Right hindlimb (tissue), 1 donor: ENCODE data around the gene TMCC1.
"Not testable (repeated sequence)": the region's sequence is repeated elsewhere in the genome, so short reads cannot be mapped to it uniquely, and the experiment has no call there.

Source experiments
- DNase-seq: peaks from one replicate; pipeline ENCODE4 v3.0.0-alpha.2; 2018

Gene TMCC1

DNA sequence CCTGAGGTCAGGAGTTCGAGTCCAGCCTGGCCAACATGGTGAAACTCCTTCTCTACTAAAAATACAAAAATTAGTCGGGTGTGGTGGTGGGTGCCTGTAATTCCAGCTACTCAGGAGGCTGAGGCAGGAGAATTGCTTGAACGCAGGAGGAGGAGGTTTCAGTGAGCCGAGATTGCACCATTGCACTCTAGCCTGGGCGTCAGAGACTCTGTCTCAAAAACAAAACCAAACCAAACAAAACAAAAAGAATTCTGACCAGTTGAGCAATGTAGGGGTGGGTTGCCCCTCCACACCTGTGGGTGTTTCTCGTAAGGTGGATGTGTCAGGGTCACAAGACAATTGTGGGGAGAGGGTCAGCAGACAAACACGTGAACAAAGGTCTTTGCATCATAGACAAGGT is 252.5 kb downstream of the TMCC1 start:
- not testable (repeated sequence) for DNase-seq

DNA sequence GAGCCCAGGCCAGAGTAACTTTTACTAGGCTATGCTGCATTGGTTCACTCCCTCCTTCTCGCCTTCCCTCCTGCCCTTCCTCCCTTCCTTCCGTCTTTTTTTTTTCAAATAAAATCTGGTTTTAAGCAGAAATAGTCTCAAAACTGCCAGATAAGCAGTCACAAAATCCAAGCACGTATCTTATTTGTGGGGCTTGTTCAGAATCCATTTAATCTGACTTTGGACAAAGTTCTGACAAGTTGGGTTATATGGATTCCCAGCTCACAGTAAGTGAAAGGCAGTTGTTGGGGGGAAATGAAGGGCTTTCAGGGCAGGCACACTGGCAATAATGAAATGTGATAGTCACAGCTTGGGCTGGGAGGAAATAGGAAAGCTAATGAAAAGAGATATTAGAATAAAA is 255.0 kb downstream of the TMCC1 start:
- no peak for DNase-seq

DNA sequence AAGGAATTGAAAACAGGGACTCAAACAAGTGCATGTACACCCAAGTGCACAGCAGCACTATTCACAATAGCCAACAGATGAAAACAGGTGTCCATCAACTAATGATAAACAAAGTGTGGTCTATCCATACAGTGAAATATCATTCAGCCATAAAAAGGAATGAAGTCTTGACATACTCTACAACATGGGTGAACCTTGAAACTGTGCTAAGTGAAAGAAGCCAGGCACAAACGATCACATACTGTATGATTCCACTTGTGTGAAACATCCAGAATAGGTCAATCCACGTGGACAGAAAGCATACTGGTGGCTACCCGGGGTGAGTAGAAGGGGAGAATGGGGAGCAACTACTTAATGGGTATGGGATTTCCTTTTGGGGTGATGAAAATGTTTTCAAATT is 257.4 kb downstream of the TMCC1 start:
- DNase-seq: no peak

DNA sequence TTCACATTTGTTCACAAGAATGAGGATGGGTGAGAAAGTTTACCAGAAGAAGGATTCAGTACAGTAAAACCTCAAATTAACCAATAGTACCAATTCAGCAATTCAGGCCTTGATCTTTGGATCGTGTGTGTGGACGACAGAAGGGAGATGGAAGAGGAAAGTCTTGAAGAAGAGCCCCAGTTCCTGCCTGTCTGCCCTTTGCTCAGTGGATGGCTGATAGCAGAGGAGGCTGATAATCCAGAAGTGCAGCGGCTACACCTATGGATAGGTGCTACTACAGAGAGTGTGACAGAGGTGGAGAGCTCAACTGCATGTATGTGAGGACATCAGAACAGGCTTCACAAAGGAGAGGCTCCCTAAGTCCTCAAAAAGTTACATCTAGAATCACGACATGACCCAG is 257.9 kb downstream of the TMCC1 start:
- DNase-seq: no peak

DNA sequence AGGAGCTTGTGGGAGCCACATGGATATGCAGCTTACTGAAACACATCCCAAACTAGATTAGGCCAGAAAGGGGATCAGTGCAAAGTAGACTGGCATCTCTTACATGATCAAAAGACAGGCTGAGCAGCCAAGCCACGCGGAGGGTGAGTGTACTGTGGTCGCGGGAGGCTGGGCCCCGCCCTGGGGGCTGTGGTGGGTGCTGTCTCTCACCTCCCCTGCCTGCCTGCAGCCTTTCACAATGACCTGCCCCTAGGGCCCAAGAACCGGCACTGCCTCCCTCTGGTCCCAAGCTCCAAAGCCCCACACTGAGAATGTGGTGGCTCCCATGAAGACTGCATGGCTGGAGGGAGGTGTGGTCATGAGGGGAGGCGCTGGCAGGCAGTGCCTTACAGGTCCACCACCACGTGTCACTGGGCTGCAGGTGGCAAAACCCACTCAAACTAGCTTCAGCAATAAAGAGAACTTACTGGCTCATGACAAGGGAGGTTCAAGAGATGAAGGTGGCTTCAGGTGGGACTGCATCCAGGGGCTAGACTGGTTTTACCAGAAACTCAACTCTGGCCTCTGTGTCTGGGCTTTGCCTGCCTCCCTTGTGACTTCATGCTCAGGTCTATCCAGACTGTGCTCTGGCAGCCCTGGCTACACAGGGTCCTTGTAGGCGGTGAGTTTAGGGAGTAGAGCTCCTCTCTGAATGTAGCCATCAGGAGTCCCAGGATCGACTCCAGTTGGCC is 259.6 kb downstream of the TMCC1 start:
- DNase-seq: no peak

DNA sequence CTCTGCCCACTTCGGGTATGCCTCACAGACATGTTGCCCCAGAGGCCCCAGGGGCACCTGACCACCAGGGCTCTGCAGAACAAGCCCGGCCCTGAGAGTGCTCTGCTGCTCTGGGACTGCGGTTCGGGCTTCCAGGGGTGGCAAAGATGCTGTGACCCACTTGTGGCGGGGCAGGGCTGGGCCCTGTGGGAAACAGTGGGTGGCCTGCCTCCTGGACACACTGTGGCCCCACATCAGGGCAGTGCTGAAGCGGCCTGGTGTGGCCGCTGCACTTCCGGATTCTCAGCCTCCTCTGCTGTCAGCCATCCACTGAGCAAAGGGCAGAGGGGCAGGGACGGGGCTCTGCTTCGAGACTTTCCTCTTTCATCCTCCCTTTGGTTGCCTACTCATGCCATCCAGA is 260.5 kb downstream of the TMCC1 start:
- DNase-seq: no peak

DNA sequence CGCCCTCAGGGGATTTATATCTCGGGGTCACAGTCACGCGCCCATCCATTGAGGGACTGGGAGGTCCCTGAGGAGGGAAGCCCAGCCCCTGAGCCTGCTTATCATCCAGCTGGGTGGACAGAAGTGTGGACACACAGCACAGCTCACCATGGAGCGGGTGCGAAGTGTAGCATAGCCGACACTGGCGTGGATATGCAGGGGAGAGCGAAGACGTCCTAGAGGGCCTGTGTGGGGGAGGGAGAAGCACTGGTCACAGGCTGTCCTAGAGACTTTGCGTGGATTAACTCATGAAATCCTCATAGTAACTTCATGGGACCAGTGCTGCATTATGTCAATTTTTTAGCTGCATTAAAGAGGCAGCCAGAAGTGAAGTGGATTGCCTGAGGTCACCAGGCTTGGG is 261.0 kb downstream of the TMCC1 start:
- DNase-seq: no peak

DNA sequence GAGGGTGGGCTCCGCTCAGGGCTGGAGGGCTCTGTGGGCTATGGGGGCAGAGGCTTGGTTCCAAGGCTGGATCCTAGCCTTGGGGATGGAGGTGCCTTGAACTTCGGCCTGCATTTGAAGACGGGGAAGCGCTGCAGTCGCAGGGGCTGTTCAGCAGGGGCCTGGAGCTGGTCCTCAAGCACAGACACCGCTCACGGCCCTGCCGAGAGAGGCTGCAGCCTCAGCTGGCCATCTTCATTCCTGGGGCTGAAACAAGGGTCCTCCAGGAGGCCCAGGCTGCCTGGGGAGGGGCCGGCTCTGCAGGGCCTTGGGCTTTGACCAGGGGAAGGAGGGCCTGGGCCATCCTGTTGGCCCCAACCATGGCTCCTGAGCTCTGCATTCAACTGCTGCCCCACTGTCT is 261.5 kb downstream of the TMCC1 start:
- DNase-seq: no peak

DNA sequence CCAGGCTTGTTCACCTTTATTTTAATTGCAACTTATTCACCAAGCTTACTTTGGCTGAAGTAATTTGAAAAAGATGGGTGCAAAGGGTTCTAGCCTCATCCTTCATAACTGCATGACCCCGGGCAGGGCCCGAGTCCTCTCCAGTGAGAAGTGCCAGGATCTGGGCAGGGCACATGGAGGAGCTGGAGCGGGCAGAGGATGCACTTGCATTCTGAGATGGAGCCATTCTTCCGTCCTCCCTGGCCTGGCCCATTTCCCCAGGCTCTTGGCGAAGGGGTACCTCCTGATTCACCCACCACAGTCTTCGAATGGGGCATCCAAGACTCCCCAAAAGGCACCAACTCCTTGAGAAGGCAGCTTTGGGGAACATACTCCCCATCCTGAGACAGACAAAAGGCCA is 264.5 kb downstream of the TMCC1 start:
- DNase-seq: no peak

DNA sequence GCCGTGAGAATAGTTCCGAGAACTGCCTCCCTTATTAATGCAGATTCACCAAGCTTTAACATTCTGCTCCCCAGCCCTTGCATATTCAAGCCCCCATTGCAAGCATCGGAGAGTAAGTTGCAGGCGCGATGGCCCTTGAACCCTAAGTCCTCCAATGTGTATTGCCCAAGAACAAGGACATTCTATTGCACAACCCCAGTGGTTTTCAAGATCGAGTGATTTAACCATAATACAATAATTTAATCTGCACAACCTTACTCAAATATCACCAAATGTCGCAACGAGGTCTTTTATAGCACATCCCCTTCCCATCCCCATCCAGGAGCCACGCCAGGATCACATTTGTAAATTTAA is 265.4 kb downstream of the TMCC1 start:
- DNase-seq: no peak

DNA sequence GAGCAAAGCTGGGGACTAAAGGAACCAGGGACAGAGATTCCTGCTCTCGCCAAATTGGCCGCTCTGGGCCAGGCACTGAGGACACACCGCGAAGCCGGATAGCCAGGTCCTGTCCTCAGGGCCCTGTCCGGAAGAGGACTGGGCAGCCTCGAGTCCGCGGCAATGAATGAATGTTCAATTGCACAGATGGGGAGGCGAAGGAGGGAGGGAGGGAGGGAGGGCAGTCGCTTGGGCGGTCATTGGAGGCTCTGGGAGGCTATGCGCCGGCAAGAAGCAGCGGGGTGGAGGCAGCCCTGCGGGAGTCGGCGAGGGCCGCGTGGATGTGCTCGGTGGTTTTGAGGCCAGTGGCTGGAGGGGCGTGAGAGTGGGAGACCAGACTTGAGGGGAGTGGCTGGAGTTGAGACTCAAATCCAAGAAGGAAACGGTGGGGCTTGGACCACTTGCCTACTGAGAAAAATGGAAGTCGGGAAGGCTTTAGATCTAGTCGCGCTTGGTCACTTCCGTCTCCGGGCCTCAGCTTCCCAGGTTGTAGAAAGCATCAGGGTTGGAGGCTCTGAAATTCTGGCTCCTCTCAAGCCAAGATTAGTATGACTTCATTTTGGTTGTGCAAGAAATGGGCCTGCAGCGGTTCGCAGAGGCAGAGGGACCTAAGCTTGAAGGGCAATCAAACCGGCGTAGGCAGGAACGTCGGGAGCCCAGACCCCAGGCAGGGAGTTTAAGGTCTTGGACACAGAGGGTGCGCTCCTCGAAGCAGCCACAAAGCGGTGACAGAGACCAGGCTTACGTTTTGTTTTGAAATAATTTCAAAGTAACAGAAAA is 266.0 kb downstream of the TMCC1 start:
- DNase-seq: peak; percentile 87

DNA sequence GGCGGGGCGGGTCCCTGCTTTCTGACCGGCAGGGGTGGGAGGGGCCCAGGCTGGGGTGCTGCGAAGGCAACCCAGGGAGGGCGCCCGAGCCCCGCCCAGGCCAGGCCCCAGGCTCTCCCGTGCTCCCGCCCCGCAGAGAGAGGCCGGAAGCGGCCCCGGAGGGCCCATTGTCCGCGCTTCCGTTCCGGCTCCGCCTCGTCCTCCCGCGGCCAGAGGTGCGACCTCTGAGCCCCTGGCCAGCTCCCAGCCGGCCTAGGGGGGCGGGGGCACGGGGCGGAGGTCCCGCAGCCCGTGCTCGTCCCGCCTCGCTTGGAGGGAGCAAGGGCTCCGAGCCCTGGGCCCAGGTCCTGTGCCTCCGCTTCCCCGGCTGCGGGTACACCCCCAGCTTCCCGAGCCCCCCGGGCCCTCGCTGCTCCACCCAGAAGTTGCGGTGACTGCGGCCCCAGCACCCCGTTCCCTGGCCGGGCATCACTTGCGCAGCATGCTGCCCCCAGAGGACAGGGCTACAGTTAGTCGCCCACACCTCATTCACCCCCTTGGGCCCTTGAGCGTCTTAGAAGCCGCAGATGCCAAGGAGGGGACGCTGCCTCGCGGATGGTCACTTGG is 266.7 kb downstream of the TMCC1 start:
- DNase-seq: peak; percentile 87

DNA sequence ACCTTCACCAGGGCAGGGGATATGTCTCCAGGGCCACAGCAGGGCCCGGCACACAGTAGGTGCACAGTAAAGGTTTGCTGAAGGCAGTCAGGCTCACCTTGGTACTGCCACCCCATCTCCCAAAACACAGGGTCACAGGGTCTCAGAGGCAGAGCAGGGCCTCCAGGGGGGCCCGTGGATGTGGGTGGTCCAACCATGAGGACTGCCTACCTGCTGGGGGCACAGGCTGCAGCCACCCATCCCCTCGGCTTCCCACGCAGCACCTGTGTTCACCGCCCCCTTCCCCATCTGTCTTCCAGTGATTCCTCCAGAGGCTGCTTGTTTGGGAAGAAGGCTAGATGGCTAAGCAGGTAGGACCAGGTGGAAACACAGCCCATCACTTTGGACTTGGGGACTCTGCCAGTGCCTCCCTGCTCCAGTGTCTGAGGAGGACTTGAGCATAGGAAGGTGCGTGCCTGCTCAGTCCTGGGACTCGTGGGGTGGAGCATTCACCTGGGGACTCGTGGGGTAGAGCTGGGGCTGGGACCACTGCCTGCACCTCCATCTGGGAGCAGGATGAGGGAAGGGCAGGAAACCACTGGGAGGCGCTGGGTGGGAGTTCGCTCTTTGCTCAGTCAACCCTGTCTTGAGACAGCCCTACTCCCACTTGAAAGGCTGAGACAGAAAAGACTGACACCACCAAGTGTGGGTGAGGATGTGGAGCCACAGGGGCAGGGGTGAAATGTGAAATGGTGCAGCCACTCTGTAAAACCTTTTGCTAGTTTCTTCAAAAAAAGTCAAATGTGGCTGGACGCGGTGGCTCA is 268.2 kb downstream of the TMCC1 start:
- DNase-seq: peak; percentile 20

DNA sequence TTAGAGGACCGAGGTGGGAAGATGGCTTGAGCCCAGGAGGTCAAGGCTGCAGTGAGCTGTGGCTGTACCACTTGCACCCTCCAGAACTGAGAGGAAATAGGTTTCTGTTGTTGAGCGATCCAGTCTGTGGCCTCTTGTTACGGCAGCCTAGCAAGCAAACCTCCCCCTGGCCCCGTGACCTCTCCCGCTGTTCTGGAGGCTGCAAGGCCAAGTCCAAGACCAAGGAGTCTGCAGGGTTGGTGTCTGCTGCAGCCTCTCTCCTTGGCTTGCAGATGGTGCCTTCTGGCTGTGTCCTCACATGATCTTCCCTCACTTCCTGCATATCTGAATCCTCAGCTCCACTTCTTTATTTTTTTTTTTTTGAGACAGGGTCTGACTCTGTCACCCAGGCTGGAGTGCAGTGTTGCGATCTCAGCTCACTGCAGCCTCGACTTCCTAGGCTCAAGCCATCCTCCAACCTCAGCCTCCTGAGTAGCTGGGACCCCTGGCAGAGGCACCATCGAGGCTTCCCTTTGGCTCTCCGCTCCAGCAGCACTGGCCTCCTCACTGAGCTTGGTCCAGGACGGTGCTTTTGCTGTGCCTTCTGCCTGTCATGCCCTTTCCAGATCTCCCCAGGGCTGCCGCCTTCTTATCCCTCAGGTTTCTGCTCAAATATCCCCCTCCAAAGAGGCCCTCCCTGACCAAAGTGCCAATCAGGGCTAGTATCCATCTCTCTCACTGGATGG is 269.0 kb downstream of the TMCC1 start:
- DNase-seq: peak; percentile 26

DNA sequence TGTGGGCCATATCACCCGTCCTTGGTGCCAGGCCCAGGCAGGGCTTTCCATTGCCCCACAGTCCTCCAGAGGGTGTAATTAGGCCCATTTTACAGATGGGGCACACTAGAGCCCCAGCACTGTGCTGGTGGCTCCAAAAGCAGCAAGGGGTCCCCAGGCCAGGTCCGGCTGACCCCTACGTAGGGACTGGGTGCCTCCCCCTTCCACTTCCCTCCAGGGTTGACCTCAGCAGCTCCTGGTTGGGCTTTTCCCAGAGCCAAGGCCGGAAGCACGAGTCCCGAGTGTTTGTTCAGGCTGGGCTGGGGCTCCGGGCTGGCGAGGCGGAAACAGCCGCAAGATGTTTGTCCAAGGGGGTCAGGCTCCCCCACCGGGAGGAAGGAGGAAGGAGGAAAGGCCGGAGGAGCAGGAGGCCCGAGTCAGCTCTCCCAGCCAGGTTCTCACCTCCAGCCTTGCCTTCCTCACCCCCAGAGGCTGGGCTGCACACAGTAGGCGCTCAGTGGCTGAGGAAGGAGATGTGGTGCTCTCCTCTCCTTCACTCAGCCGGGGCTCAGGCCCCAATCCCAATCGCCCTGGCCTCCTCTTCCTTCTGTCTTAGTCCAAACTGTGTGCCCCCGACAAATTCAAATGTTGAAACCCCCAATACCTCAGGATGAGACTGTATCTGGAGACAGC is 269.9 kb downstream of the TMCC1 start:
- DNase-seq: peak; percentile 77

DNA sequence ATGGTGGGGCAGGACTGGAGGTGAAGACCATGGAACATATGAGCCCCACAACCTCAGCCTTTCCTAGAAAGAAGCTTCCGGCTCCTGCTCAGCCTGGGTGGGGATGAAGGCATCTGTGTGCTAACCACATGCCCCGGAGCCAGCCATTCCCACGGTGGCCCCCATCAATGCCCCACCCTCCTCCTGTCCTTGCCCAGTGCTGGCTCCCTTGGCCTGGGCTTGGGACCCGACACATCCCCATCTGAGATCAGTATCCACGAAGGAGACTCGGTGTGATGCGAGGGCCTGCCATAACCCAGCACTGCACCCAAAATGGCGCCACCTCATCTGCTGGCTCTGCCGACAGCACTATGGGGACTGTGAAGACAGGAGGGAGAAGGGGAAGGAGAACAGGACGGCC is 270.6 kb downstream of the TMCC1 start:
- DNase-seq: no peak

DNA sequence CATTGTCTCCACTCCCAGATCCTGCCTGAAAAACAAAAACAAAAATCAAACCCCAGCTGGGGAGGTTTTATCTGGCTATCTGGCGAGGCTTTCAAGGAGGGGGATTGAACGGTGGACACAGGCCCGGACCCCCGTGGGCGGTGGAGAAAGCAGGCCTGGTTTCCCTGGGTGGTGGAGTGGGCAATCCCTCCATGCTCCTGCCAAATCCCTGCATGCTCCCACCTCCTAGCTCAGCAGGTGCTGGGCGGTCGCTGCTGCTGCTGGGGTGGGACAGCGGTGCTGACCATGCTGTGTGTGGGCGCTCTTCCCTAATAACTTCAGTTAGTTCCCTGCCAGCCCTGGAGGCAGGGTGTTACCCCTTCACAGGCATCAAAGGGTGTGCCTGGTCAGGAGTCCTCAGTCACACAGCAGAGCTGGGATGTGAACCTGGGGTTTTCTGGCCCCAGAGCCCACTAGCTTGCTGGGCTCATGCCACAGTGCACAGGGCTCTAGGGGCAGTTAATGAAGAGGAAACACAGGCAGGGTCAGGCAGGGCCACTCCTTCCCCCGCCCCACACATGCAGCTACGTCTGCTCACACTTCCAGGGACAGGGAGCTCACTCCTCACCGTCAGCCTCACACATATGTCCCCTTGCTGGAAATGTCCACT is 271.2 kb downstream of the TMCC1 start:
- peak; percentile 29 for DNase-seq

DNA sequence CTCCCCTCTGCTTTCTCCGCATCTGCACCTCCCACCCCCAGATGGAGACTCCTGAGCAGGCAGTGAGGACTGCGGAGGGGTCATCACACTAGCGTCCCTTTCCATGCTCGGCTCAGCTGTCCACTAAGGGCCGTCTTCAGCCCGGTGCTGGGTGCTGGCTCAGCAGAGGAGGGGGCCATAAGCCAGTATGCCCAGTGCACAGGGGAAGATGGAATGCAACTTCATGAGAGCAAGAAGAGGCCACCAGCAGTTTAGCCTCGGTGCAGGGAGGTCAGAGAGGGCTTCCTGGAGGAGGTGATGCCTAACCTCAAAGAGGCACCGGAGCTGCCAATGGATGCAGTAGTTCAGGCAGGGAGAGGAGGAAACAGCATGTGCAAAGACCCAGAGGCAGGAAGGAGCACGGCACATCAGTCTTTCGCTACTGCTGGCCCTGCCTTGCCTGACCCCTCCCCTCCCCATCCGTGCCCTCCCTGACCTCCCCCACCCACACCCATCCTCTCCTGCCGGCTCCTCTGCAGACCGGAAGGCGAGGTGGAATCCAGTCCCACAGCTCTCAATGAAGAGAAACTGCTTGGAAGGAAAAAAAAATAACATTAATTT is 271.8 kb downstream of the TMCC1 start:
- DNase-seq: peak; percentile 39

DNA sequence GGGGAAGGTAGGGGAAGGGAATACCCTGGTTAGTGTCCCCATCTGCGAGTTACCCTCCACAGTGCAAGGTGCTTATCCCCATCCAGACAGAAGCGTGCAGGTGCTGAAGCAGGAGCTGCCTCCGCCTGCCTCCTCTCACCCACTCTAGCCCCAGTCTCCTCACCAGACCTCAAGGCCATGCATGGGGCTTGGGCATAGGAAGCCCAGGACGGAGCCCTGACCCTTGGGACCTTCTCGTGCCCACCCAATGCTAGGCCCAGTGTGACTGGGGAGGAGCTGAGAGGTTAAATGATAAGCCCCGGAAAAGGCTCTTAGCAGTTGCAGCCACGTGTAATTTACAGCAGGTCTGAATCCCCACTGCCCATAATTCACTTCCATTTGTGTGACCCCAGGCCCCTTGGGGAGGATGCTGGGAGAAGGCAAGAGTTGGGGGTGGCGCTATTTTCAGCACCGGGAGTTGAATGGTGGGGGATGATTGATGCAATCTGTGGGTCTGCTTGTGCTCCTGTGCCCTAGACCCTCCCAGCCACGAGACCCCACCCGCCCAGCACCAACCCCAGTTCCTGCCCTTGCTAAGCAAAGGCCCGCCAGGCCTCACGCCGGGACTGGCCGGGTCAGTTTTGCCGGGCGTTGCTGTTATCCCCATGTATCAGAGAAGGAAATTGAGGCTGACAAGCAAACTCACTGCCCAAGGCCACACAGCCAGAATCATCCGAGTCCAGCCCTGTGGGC is 272.5 kb downstream of the TMCC1 start:
- no peak for DNase-seq

DNA sequence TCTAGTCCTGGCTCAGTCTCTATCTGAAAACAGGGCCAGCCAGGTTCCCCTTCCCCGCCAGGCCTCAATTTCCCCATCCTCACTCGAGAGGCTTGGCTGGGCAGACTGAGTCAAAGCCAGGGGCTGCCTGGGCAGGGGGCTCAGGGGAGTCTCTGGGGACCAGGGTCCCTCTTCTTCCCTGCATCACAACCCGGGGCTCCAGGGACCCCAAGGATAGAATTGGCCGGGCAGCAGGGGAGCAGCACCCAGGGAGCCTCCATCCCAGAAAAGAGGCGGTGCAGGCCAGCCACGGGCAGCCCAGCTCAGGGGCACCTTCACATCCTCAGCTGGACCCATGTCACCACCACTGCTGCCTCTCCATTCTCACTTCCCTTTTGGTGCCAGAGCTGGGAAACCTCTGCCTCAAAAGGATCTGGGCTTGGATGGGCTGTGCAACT is 273.8 kb downstream of the TMCC1 start:
- peak; percentile 20 for DNase-seq
